ENCODE measurements around the gene NAV2.

Gene NAV2

GRCh38 chr11:19712281-19713195 is at the start of gene NAV2:
NAV2 (plus strand) TSS chr11:19712837; CDS start chr11:19713696, 859 bp downstream.
- DNase-seq: peak; percentile 79

GRCh38 chr11:19663206-19663605 is 49.4 kb upstream of the NAV2 start:
- no peak for DNase-seq

- DNase-seq: no peak
These were observed 47.6 kb upstream of the NAV2 start for GRCh38 chr11:19664886-19665548.

- DNase-seq: no peak
These were observed 45.7 kb upstream of the NAV2 start for GRCh38 chr11:19666951-19667350.

- DNase-seq: no peak
These were observed 43.1 kb upstream of the NAV2 start for GRCh38 chr11:19669511-19669910.

- no peak for DNase-seq
These were observed 42.4 kb upstream of the NAV2 start for GRCh38 chr11:19670030-19670791.

GRCh38 chr11:19672586-19673206 is 39.9 kb upstream of the NAV2 start:
- DNase-seq: no peak

GRCh38 chr11:19673924-19674729 is 38.5 kb upstream of the NAV2 start:
- no peak for DNase-seq

- DNase-seq: no peak
These were observed 37.8 kb upstream of the NAV2 start for GRCh38 chr11:19674836-19675235.

GRCh38 chr11:19675397-19675796 is 37.2 kb upstream of the NAV2 start:
- no peak for DNase-seq

GRCh38 chr11:19676475-19677380 is 35.9 kb upstream of the NAV2 start:
- no peak for DNase-seq

- no peak for DNase-seq
These were observed 35.1 kb upstream of the NAV2 start for GRCh38 chr11:19677381-19678080.

GRCh38 chr11:19679952-19680828 is 32.4 kb upstream of the NAV2 start:
- no peak for DNase-seq

GRCh38 chr11:19680829-19681368 is 31.7 kb upstream of the NAV2 start:
- DNase-seq: no peak

GRCh38 chr11:19683141-19683805 is 29.4 kb upstream of the NAV2 start:
- no peak for DNase-seq

GRCh38 chr11:19683862-19684491 is 28.7 kb upstream of the NAV2 start:
- DNase-seq: no peak

- no peak for DNase-seq
These were observed 26.4 kb upstream of the NAV2 start for GRCh38 chr11:19686234-19686633.

GRCh38 chr11:19687392-19687791 is 25.2 kb upstream of the NAV2 start:
- DNase-seq: no peak

Measured in CD4-positive, alpha-beta T cell treated with Interleukin-15 for 1 hour (primary cell).